T-helper 9 cell (primary cell): ENCODE data around the gene ABCA7.

Experiments used
- DNase-seq: peaks from one replicate; pipeline ENCODE4 v3.0.0-alpha.2; 2020

The ABCA7 gene

DNA sequence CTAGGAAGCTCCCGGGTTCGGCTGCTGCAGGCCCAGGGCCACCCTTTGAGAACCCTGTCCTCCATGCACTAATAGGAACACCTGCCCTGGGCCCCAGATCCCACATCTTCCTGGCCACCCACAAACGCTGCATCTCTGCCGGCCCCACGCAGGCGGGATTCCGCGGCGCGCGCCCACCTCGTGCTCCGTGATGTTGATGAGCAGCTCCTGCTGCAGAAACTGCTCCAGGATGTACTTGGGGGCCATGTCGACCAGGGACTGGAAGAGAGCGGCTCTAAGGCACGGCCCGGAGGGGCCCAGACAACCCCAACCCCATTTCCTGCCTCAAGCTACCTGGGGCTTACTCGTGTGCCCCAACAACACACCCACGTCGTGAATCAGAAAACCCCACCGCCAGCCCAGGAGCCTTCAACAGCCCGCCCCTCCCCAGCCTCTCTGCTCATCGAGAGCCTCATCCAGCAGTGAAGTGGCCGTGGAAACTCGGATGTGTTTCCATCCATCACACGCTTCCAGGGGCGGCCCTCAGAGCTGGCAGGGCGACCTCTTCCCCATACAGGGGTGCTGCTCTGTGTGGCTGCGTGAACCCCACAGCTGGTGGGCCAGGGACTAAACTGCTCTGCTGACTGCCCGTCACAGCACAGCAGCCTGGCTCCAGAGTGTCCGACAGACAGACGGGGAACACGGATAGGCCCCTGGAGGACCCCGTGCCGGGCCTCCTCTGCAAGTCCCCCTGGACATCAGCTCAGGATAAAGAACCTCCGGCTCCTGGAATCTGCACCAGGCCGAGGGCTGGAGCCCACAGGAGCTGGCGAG, 51.0 kb downstream of the ABCA7 start:
- no peak for DNase-seq

DNA sequence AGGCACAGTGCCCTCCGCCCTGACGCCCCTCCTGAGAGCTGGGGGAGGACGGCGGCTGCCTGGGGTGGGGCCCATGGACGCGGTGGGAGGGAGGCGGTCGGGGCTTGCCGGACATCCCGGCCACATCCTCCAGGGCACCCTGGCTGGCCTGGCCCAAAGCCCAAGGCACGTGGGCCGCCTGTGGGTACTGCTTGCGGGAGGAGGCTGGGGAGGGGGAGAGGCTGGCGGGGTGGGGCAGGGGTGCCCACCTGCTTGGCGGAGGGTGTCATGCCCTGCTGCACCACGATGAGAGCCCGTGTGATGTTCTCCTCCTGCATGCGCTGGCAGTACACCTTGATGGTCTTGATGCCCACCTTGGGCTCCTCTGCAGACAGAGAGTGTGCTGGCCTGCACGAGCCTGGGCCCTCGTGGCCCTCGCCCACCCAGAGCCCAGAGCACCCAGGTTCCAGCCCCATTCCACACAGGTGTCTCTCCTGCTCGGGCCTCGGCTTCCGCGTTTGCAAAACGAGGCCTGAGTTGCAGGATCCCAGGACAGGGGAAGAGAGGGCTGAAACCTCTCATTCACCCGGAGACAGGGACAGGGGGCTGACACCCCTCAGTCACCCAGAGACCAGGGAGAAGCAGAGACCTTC, 51.8 kb downstream of the ABCA7 start:
- DNase-seq, result no peak

GRCh38 chr19:1093330-1093729, 53.4 kb downstream of the ABCA7 start:
- no peak for DNase-seq

DNA sequence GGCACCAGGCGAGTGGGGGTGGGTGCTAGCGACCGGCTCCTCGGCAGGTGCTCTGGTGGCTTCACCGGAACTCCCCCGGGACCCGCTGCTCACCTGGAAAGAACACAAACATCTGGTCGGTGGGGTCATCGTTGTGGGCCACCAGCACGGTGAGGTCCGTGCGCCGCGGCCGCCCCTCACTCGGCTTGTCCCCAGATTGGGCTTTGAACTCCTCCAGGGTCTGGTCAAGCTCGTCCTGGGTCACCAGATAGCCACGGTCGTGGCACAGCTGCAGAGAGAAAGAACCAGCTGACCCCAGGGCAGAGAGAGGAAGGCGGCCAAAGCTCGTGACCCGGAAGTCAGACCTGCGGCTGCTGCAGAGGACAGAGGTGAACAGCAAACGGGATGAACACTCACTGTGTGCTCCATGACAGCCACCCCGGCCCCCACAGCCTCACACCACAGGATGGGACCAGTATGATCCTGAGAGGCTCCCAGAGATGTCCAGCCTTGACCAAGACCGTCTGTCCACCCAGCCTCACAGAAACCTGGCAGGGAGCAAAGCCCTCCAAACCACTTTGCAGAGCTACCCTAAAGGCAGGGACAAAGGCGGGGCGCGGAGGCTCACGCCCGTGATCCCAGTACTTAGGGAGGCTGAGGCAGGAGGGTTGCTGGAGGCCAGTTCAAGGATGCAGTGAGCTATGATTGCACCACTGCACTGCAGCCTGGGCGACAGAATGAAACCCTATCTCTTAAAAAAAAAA, 54.1 kb downstream of the ABCA7 start:
- DNase-seq, result no peak

GRCh38 chr19:1094655-1094977, 54.7 kb downstream of the ABCA7 start:
- DNase-seq, result no peak

GRCh38 chr19:1094978-1095701, 55.2 kb downstream of the ABCA7 start, which contains the start of gene POLR2E:
Gene POLR2E (minus strand): TSS chr19:1095375. CDS start chr19:1095315, 60 bp downstream.
- DNase-seq, result peak; percentile 99

GRCh38 chr19:1097810-1098176, 57.9 kb downstream of the ABCA7 start:
- no peak for DNase-seq

- DNase-seq, result no peak
Observed at GRCh38 chr19:1098177-1099051, 58.5 kb downstream of the ABCA7 start.

- DNase-seq, result no peak
Observed at GRCh38 chr19:1101337-1101698, 61.4 kb downstream of the ABCA7 start.

DNA sequence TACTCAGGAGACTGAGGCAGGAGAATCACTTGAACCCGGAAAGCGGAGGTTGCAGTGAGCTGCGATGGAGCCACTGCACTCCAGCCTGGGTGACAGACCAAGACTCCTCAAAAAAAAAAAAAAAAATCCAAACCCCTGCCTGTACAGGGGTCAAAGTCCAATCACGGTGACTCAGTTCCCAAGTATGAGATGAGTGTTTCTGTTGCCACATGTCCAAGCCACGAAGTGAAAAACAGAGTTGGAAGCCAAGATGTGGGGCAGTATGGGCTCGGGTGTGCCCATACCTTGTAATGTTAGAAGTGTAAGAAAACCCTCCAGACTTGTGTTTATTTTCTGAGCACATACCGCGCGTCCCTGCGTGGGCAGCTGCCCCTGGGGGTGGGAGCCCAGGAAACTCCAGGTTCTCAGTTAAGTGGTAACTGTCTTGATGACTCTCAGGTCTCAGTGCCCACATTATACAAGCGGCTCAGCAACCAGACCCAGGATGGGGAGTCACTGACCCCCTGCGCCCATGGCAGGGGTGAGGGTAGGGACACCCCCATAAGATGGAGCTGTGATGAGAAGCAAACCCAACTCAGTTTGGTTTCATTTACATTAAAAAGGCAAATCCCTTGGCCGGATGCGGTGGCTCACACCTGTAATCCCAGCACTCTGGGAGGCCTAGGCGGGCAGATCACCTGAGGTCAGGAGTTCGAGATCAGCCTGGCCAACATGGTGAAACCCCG, 62.7 kb downstream of the ABCA7 start:
- DNase-seq, result no peak

- no peak for DNase-seq
Observed at GRCh38 chr19:1103132-1103707, 63.3 kb downstream of the ABCA7 start.

DNA sequence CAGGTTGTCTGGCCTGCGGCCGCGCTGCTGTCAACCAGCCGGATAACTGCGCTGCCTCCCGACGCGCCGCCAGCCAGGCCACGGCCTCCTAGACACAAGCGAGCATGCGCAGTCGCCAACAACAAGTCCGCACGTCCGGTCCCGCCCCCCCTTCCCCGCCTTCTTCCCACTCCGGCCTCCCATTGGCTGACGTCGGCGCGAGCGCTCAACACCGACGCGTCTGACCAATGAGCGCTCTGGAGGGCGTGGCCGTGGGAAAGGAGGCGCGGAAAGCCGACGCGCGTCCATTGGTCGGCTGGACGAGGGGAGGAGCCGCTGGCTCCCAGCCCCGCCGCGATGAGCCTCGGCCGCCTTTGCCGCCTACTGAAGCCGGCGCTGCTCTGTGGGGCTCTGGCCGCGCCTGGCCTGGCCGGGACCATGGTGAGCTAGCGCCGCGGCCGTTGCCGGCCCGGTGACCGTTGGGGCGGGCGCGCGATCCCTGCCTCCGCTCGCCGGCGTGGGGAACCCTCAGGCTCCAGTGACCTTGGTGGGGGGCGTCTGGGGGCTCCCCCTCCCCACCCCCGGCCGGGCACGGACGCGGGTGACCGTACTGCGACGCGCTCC, 63.9 kb downstream of the ABCA7 start, which contains the start of gene GPX4:
Gene GPX4, plus strand, starts transcription at position 287 of the 603 bp plus-strand sequence. Its CDS starts 50 bp downstream, at position 337.
- peak; percentile 98 for DNase-seq

GRCh38 chr19:1104311-1105007, 64.6 kb downstream of the ABCA7 start:
- peak; percentile 71 for DNase-seq

GRCh38 chr19:1105008-1105872, 65.3 kb downstream of the ABCA7 start:
- DNase-seq, result no peak

- DNase-seq, result no peak
Observed at GRCh38 chr19:1105873-1106840, 66.2 kb downstream of the ABCA7 start.

DNA sequence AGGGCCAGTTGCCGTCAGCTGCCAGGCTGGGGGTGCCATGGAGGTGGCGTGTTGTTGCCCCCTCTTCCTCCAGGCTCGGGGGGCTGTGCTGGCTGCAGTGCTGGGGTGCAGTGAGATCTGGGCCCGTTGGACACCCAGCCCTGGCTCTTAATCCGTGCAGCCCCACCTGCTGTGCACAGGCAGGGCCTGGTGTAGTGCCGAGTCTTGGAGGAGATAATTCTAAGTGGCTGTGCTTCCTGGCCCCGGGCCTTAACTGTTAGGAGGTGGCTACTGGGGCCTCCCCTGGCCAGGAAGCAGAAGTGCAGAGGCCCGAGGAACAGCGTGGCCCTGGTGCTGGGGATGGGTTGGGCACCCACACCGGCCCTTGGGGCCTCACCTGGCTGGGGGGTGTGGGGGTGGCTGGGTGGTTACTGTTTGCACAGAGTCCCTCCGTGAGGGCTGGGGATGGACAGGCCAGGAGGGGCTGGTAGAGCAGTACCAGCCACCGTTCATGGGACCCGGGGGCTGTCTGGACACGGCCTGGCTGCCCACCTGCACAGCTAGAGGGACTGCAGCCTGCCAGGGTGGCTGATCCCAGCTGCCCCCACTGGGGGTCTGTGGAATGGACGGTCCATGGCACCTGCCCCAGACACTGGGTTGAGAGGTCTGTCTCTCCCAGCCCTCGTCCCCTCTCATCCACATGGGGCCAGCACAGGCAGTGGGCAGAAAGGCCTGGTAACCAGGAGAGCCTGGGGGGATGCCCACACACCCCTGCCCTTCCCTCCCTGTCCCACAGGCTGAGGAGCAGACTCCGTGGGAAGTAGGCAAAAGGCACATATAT, 67.1 kb downstream of the ABCA7 start:
- no peak for DNase-seq
